Mesenteric fat pad (tissue), 1 donor: ENCODE measurements around the gene NLRP8. TPM values are rescaled to one million over a fixed set of nuclear protein-coding genes. Genes with fewer than 3 reads are reported as not detected.
"Not testable (repeated sequence)": the region's sequence is repeated elsewhere in the genome, so short reads cannot be mapped to it uniquely, and the experiment has no call there.

Source experiments
- DNase-seq: peaks from one replicate; pipeline ENCODE4 v3.0.0-alpha.2; 2020; ENCODE audit warnings: low spot score
- long read RNA-seq: library from polyadenylated mRNA; unstranded; transcript quantifications from one replicate; pipeline ENCODE4 v2.0.0, GENCODE V29; 2020
- total RNA-seq: library from RNA; stranded (reverse); fragmentation: NEBNext Ultra II Directional; extraction: Animal tissue kit (Norgen Biotek cat#: 25700); gene quantifications from one replicate; pipeline ENCODE4 v1.2.1, GENCODE V29; 2021
- donor health status: DM: yes; HTN: yes; CAD: no.

The NLRP8 gene
- total RNA-seq = not detected
- long read RNA-seq = 0 reads

GRCh38 chr19:55947532-55947931 is at the start of gene NLRP8:
Gene NLRP8 (plus strand): TSS chr19:55947832.
- no peak for DNase-seq

GRCh38 chr19:55898911-55899310 is 48.7 kb upstream of the NLRP8 start:
- peak; percentile 73 for DNase-seq

- DNase-seq = peak; percentile 45
These were observed 46.1 kb upstream of the NLRP8 start for GRCh38 chr19:55901369-55902079.

- peak; percentile 59 for DNase-seq
These were observed 45.4 kb upstream of the NLRP8 start for GRCh38 chr19:55902080-55902751.

GRCh38 chr19:55907286-55907685 is 40.3 kb upstream of the NLRP8 start:
- DNase-seq = peak; percentile 51

GRCh38 chr19:55907746-55908145 is 39.9 kb upstream of the NLRP8 start:
- peak; percentile 8 for DNase-seq

- DNase-seq = no peak
These were observed 37.8 kb upstream of the NLRP8 start for GRCh38 chr19:55909801-55910200.

- DNase-seq = peak; percentile 12
These were observed 34.7 kb upstream of the NLRP8 start for GRCh38 chr19:55912916-55913315.

- peak; percentile 60 for DNase-seq
These were observed 33.9 kb upstream of the NLRP8 start for GRCh38 chr19:55913643-55914268.

GRCh38 chr19:55923556-55923955 is 24.1 kb upstream of the NLRP8 start:
- no peak for DNase-seq

GRCh38 chr19:55927991-55928390 is 19.6 kb upstream of the NLRP8 start:
- peak; percentile 26 for DNase-seq

GRCh38 chr19:55929258-55929657 is 18.4 kb upstream of the NLRP8 start:
- DNase-seq = not testable (repeated sequence)

- peak; percentile 14 for DNase-seq
These were observed 16.6 kb upstream of the NLRP8 start for GRCh38 chr19:55930996-55931515.

- DNase-seq = peak; percentile 62
These were observed 15.7 kb upstream of the NLRP8 start, which contains the start of gene NLRP13 for GRCh38 chr19:55931936-55932386. Gene NLRP13 (minus strand): TSS chr19:55932336. CDS start chr19:55932311, 25 bp downstream.

- peak; percentile 45 for DNase-seq
These were observed 12.4 kb upstream of the NLRP8 start for GRCh38 chr19:55935206-55935605.

GRCh38 chr19:55939206-55939605 is 8.4 kb upstream of the NLRP8 start:
- peak; percentile 35 for DNase-seq

- DNase-seq = peak; percentile 60
These were observed 7.3 kb upstream of the NLRP8 start for GRCh38 chr19:55940306-55940705.

- DNase-seq = peak; percentile 59
These were observed 2.9 kb downstream of the NLRP8 start for GRCh38 chr19:55950566-55950965.

- DNase-seq = no peak
These were observed 8.8 kb downstream of the NLRP8 start for GRCh38 chr19:55956431-55956830.

- DNase-seq = no peak
These were observed 10.7 kb downstream of the NLRP8 start for GRCh38 chr19:55958356-55958755.

- DNase-seq = no peak
These were observed 12.5 kb downstream of the NLRP8 start for GRCh38 chr19:55959996-55960675.
